ENCODE measurements around the gene DHH.
A peak's percentile ranks its signal among the peaks of the same experiment; 100 is the strongest.

Gene DHH

DNA sequence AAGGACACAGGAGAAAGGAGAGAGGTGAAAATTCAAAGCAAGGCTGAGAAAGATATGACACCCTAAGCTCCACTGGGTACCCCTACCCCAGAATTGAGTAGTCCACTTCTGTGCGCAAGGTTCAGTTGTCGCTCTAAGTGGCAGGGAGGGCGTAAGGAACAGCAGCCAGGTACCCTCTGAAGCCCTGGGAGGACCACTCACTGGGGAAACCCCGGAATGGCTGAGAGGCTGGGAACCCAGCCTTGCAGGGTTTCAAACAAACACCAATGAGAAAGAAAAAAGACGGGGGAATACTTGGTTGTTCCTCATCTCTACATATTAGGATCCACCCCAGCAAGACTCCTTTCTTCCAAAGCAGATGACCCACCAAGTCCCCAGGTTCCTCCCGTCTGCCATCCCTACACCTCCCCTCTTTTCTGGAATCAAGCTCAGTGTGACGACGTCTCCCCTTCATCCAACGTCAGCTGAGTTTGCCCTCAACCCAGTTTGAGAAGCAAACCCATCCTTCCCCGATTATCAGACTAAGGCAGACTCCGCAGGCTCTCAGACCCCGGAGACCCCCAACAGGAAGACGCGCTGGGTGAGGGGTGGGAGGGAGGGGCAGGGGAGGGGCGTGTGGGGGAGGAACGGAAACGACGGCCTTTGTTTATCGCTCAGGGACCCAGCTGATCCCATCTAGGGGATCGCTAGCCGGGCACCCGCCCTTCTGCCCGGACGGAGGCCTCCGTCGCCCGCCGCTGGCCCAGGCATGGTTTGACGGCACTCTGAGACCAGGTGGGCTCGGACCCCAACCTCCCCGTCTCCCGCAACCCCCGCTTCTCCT lies 15.3 kb upstream of the DHH start:
- DNase-seq (ENCODE audit: low read depth in 3 of 3), result no peak

DNA sequence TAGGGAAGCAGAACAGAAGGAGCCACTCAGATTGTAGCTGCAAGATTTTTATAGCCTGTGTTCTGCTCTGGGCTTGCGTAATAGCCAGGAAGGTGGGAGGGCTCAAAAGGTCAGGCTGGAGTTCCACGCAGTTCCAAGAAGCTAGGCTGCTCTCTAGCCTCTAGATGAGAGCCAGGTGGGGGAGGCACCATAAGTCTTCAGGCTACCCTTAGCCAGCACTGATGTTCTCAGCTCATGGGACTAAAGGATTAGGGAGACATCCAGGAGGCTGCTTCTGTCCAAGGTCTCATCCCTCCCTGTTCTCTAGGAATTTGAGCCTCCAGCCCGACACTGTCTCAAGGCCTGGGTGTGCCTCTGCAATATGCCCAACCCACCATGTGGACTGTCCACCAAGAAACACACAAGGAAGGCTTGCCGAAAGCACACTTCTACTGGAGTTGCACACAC lies 14.4 kb upstream of the DHH start:
- DNase-seq (ENCODE audit: low read depth in 3 of 3), result no peak

DNA sequence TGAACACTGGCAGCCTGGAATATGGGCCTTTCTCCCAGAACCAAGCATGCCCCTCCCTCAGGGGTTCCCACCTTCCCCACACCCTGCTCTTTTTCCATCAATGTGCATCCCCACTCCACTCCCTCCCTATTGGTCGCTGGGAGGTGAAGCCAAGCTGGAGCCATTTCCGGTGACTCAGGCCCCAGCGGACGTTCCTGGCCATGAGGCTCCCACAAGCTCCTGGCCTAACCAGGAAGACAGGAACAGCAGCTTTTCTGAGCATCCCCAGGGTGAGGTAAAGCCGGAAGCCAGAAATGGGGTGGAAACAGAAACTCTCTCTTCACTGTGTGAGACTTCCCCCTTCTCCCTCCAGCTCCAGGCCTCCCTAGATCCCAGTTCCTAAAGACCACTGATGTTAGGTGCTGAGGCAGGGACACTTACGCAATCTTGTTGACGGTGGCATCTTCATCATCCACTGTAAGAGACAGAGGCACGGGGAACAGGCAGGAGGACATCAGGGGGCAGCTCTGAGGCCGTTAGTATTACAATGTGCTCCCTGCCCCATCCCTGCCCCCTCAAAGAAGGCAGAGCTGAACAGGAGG lies 11.0 kb upstream of the DHH start:
- no peak for DNase-seq (ENCODE audit: low read depth in 3 of 3)

DNA sequence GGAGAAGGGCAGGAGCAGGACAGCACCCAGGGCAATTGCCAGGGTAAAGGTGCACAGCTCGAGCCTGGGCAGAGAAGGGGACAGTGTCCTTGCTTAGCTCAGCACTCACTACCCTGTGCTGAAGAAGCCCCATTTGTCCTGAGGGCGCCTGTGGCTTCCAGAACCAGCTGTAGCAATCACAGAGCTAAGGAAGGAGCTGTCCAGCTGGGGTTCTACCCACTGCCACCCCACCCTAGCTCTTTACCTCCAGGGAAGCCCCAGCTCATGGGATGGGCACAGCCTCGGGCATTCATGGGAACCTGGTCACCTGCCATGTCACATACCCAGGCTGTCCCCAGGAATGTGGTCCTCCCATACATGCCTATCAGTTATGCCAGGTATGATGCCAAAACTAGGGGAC lies 10.2 kb upstream of the DHH start:
- no peak for DNase-seq (ENCODE audit: low read depth in 3 of 3)

DNA sequence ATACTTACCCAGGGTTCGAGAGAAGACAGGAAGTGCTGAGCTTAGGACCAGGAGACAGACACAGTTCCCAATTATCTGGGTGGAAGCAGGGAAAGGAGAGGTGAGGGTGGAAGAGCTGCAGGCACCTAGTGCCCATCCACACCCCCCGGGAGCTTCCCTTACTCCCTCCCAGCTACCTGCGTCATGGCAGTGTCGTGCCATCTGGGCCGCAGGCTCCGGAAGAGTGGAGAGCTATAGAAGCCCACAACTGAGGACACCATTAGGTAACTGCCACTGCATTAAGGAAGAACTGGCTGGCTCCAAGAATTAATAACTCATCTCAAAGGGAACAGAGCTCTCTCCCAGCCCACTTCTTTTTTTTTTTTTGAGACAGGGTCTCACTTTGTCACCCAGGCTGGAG lies 5.8 kb upstream of the DHH start:
- no peak for DNase-seq (ENCODE audit: low read depth in 3 of 3)

DNA sequence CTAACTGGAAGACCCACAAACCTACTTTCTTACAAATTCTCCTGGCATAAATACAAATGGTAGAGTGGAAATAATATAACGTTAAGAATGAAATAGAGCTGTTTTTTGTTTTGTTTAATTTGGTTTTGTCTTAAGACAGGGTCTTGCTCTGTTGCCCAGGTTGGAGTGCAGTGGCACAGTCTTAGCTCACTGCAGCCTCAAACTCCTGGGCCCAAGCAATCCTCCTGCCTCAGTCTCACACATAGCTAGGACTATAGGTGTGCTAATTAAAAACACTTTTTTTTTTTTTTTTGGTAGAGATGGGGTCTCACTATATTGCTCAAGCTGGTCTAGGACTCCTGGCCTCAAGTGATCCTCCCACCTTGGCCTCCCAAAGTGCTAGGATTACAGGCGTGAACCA lies 4.1 kb upstream of the DHH start:
- DNase-seq (ENCODE audit: low read depth in 3 of 3), result no peak

DNA sequence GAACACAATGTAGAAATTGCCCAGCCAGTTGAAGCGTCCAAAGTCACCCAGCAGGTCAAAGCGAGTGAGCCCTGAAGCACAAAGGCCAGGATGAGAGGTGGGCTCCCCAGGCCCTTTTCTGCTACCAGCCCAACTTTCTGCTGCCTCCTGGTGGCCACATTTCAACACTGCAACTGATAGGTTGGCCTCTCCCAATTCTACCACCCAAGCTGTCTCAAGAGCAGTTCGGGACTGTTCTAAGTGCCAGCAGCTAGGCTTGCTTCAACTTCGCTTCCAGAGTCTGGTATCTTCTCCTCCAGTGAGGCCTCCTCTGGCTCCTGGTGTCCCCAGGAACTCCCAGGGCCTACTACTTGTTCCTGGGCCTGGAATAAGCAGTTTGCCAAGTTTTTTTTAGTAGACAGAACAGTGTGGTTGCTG lies 3.4 kb upstream of the DHH start:
- DNase-seq (ENCODE audit: low read depth in 3 of 3), result peak in 2 of 3 donors; percentile 31 to 44

DNA sequence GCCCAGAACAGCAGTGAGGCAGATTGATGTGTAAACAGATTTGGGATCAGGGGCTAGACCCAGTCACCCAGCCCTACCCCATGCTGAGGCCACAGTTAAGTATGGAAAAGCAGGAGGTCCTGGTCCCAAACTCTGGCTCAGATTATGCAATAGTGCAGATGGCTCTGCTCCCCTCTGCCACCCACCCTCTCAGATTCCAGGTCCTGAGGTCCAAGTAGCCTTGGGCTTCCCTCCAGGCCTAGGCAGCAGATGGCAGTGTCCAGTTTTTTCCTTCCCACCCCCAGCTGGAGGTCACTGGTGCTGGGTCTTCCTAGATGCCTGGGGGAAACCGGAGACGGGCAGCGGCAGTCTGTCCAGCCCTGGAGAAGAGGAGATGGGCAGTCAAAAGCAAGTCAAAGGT lies 2.8 kb upstream of the DHH start:
- DNase-seq (ENCODE audit: low read depth in 3 of 3), result no peak

DNA sequence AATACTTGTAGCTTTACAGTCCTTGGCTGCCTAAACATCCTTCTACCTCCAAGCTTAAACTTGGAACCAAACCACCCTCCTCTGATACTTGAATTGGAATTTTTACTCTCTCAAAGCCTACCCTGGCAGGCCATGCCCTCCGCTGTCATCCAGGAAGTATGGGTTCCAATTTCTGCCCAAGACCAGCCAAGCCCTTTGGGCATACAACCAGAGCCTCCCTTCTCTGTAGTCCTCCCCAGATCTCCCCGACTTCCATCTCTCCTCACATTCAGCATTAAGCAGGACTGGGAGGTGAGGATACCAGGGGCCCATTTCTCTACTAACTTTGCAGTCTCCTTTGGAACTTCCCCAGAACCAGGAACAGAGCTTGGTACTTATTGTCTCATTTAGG lies 369 bp upstream of the DHH start:
- DNase-seq (ENCODE audit: low read depth in 3 of 3), result no peak

DNA sequence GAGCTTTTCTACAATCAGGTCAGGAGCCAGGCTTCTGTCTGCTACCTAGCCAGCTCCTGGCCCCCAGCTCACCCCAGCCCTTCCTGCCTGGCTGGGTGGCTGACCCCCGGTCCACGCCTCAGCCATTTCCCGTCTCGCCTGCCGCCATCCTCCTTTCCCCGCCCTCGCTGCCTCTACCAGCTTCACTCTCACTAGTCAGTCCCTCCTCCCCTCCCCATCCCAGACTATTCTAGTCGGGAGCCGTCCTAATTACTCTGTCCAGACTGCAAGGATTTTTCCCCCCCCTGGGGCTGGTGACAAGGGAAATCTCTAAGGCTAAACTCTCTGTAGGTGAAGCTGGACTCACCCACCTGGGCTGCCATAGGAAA lies 825 bp downstream of the DHH start:
- DNase-seq (ENCODE audit: low read depth in 3 of 3), result no peak

DNA sequence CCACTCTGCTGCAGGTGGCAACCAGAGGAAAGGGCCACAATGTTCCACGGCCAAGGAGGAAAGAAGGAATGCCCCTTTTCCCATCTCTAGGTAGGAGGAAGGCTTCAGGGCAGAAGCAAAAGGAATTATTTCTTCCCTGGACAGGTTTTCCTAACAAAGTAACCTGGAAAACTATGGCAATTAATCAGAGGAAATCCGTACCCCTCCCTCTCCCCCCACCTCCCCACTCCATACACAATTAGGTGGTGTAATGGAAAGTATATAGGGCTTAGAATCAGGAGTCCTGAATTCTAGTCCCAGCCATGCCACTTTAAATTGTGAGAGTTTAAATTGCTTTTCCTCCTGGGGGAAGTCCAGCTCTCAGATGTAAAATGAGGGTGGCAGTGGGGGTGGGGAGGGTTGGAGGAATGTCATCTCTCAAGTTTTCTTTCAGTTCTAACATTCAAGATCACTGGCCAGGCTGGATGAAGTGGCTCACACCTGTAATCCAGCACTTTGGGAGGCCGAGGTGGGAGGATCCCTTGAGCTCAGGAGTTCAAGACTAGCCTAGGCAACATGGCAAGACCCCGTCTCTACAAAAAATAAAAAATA lies 1.7 kb downstream of the DHH start:
- no peak for DNase-seq (ENCODE audit: low read depth in 3 of 3)

DNA sequence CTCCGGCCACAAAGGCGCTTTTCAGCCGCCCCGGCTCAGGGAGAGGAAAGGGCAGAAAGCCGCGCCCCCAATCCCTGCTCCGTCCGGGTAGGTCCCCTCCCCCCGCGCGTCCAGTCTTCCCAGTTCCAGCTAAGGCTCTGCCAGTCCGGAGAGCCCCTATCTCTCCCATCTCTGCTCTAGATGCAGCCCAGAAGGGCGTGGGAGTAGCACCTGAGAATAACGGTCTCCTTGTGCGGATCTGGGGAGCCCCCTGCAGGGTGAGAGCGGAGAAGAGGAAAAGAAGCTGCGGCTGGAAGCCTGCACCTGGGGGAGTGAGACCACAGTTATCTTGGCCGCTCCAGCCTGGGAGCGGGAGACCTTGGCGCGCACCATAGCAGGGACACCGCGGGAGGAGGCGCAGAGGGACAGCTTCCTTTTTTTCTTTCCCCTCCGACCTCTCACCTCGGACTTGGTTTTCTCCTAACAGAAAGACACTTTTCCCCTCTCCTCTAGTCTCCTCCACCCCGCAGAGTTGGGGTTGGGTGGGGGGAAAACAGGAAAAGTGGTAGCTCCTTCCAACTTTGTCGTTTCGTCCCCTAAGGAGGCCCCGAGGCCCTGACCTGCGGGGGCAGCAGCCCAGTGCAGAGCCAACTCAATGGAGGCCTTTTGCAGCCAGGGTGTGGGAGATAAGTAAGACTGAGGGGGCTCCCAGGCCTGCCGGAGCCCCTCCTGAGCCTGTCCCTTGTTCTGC lies 2.4 kb downstream of the DHH start:
- DNase-seq (ENCODE audit: low read depth in 3 of 3), result peak in 2 of 3 donors; percentile 43 to 55

DNA sequence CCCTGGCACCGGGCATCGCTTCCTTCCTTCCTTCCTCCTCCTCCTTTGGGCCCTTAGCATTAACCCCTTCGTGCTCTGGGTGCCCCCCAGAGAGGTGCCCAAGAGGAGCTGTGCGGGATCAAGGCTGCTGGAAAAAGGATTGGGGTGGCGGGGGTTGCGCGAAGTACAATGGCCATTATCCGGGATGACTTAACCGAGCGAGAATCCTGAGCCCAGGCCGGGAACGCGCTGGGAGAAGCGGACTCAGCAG lies 2.8 kb downstream of the DHH start:
- no peak for DNase-seq (ENCODE audit: low read depth in 3 of 3)

DNA sequence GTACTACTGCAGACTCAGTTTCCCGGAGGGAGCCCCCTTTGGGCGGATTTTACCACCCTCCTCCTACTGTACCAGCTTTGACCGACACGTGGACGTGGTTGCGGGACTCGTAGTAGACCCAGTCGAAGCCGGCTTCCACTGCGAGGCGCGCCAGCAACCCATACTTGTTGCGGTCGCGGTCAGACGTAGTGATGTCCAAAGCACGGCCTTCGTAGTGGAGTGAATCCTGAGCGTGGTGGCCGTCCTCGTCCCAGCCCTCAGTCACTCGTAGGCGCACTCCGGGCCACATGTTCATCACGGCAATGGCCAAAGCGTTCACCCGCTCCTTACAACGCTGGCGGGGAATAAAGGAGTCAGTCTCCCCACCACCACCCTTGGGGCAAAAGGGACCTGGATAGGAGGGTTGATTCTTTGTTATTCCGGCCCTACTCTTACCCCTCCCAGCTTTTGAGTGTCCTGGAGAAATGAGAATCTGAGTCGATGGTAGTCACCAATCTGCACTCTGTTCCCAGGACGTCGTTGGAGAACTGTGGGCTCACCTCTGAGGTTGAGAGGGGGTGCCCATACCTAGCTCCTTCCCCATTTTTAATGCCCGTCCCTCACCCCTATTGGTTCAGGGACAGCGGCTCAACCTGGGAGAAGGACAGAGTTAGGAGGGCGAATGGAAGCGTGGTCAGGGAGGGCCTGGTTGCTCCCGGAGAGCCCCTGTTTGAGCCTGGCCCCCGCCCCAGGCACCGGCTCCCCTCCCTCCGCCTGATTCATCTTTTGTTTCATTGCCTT lies 3.4 kb downstream of the DHH start:
- no peak for DNase-seq (ENCODE audit: low read depth in 3 of 3)

DNA sequence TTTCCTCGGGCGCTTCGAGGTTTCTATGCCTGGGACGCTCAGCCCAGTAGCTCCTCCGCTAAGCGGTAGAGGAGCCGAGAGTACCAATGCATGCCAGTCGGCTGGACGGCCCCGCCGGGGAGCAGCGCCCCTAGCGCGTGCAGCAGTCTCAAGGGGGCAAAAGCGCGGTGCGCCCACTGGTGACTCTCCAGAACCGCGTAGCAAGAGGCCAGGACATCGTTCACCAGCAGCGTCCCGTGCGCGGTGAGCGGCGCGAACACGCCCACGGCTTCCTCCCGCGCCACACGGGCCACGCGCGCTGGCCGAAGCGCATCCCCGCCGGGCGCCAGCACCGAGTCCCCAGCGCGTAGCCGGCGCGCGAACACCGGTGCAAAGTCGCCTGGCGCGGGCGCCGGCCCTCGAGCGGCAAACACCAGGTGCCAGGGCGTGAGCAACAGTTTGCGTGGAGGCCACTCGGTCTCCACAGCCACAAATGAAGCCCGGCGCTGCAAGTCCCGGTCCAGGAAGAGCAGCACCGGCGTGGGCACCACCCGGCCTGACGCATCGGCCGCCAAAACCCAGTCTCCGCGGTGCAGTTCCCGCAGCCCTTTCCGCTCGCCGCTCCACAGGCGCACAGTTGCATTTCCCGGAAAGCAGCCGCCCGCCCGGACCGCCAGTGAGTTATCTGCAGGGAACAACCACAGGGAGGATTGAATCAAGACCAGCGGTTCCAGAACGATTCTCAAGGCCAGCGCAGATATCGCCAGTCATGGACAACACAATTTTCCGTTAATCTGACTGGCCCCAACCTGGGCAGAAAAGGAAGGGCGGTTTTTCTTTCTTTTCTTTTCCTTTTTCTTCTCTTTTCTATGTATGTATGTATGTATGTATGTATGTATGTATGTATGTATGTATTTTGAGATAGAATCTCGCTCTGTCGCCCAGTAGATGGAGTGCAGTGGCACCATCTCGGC lies 4.5 kb downstream of the DHH start:
- DNase-seq (ENCODE audit: low read depth in 3 of 3), result no peak

DNA sequence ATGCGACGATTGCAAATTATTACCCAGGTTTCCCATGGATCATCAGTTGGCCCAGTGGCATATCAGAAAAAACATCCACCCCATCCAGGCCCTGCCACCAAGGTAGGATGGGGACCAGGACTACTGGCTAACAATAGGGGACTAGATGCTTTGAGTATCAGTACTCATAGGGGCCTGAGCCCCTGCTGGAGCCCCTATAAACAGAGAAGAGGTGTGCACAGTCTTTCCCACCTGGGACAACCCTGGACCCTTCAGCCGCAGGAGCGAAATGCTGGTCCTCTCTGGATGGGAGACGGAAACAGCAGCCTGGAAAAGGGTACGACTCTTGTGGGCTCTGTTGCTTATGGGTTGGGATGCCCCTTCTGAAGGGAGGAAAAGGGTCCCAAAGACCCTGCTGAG lies 5.7 kb downstream of the DHH start:
- no peak for DNase-seq (ENCODE audit: low read depth in 3 of 3)

DNA sequence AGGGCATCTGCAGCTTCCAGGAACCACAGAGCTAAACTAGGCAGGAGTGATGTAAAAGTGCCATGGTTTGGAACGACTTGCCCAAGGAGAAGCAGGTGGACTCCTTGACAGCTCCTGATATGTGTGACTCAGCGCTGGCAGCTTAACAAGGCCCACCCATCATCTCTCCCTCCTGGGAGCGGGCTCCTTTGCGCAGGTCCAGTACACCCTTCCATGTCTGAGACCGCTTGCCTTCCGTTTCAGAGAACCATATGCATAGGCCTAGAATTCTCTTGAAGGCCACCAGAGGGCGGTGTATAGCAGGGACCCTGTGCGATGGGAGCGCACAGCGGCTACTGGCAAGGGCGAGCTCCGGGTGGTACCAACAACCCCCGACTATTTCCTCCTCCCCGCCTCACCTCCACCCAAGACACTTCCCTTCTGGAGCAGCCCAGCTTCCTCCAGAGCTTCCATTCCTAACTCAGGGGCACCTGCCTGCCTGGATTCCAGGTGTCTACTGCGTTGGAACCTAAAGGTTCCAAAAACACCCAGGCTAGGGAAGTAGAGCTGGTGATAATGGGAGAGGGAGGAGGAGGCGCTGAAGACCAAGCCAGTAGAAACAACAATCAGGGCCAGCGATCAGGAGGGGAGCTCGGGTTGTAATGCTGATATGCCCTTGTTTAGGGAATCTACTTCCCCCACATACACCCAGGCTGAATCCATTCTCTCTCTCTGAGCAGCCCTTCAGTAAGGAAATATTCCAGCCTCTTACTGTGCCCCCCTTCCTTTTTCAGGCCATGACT lies 6.3 kb downstream of the DHH start:
- peak; percentile 45 to 75 (median 52) for DNase-seq (ENCODE audit: low read depth in 3 of 3)

DNA sequence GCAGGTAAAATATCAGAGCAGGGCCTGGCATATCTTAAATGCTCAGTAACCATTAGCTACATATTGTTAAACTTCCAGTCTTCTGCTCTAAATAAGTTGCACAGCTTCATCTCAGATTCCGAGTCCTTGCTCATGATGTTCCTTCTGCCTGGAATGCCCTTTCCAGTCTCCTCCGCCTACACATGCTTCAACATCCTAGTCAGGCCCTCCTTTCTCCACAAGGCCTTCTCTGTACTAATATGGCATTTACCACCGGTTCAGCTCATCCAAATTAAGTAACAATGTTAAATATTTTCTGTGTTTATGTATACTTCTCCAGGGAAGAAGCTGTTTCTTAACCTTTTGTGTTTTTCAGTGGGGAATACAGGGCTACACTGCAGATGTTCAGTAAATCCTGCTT lies 8.5 kb downstream of the DHH start:
- DNase-seq (ENCODE audit: low read depth in 3 of 3), result no peak

DNA sequence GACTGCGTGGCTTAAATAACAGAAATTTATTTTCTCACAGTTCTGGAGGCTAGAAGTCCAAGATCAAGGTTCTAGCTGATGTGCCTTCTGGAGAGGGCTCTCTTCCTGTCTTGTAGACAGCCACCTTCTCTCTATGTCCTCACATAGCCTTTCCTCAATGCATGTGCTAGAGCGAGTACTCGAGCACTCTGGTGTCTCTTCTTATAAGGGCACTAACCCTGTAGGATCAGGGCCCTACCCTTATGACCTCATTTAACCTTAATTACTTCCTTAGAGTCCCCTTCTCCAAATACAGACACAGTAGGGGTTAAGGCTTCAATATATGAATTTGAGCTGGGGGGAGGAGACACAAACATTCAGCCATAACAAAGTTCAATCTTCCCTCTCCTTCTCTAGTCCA lies 10.2 kb downstream of the DHH start:
- no peak for DNase-seq (ENCODE audit: low read depth in 3 of 3)

DNA sequence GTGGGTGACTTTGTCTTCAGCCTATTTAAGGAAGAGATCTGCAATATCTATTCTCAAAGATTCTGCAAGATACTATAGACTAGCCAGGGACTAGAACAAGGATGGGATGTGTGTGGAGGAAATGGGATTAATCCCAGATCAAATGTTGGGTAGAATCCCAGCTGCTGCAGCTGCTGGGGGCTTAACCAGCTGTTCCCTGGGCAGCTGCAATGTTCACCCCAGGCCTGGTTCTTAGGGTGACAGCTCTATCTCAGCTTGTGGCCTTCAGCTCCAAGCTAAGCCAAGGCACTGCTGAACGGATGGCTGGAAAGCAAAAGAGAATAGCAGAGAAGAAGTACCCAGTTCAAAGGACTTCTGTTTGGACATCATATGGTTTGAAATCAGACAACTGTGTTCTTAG lies 14.8 kb downstream of the DHH start:
- DNase-seq (ENCODE audit: low read depth in 3 of 3), result no peak

All from stimulated activated CD4-positive, alpha-beta T cell treated with anti-CD3 and anti-CD28 coated beads, TNF-alpha, amount 100 ng/mL, for 48 hours (primary cell).